ENCODE data around the gene SLC19A2.

SLC19A2 gene

DNA sequence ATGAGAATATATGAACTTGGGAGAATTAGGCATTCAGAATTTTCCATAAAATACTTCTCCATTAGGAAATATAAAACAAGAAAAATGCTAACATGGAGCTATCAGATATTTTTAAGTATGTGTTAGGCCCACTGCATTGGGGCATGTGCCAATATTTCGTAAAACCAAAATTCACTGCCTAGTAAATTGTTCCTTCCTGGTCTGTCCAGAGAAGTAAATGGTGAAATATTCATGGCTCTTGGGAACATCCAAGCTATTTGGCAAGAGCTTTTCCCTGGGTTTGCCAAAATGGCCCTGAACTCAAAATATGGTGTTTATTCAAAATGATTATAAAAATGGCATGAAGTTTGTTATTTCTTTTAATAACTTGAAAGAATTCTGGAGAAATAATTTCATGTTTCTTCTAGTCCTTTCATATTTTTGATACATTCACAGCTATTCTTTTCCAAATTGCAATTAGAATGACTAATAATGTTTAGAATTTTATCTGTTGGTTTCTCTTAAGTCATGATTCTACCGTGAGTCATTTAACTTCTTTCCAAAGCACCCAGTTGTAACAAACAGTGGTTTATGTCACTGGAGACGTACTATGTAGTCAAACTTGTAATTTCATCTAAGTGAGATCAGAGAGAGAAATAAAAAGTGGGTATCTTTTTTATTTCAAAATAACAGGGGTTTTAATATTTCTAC is 25.7 kb upstream of the SLC19A2 start:
- no peak overlapping the region for H3K9ac ChIP-seq (ENCODE audit: low read depth, low read length)
- H3K9me3 ChIP-seq (ENCODE audit: insufficient read depth, low read length, severe bottlenecking): no peaks in the 10 kb centered on the region
- no peak for ATAC-seq (ENCODE audit: insufficient read depth, low read depth)
- no peaks in the 10 kb centered on the region for H4K20me1 ChIP-seq (ENCODE audit: insufficient read depth, low read length)
- H3K4me3 ChIP-seq (ENCODE audit: low read depth in 1 of 2, low read length in 2 of 2): no peak overlapping the region
- peaks cover 13% of the 10 kb centered on the region for H3K4me1 ChIP-seq (ENCODE audit: insufficient read depth, low read length)
- no peaks in the 10 kb centered on the region for H3K36me3 ChIP-seq (ENCODE audit: insufficient read depth, low read length)
- no peak overlapping the region for H3K4me2 ChIP-seq (ENCODE audit: insufficient read depth, low read length)
- TF ChIP-seq, protein P1, sequence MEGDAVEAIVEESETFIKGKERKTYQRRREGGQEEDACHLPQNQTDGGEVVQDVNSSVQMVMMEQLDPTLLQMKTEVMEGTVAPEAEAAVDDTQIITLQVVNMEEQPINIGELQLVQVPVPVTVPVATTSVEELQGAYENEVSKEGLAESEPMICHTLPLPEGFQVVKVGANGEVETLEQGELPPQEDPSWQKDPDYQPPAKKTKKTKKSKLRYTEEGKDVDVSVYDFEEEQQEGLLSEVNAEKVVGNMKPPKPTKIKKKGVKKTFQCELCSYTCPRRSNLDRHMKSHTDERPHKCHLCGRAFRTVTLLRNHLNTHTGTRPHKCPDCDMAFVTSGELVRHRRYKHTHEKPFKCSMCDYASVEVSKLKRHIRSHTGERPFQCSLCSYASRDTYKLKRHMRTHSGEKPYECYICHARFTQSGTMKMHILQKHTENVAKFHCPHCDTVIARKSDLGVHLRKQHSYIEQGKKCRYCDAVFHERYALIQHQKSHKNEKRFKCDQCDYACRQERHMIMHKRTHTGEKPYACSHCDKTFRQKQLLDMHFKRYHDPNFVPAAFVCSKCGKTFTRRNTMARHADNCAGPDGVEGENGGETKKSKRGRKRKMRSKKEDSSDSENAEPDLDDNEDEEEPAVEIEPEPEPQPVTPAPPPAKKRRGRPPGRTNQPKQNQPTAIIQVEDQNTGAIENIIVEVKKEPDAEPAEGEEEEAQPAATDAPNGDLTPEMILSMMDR (IDR thresholded peaks at IDR 0.05; ENCODE audit: borderline replicate concordance, extremely low read depth, low read length, poor library complexity, severe bottlenecking): no peak
- no peak for TF ChIP-seq EZH2 (IDR thresholded peaks at IDR 0.05; ENCODE audit: borderline replicate concordance, low read depth, low read length, severe bottlenecking)
- H3K79me2 ChIP-seq (ENCODE audit: insufficient read depth, low read length): no peaks in the 10 kb centered on the region
- no peak overlapping the region for H3K27ac ChIP-seq (ENCODE audit: low read length)
- no peaks in the 10 kb centered on the region for H3K27me3 ChIP-seq (ENCODE audit: insufficient read depth, low read length, poor library complexity)
- no peak for DNase-seq
- no peak overlapping the region for H2AFZ ChIP-seq (ENCODE audit: low read depth, low read length)

DNA sequence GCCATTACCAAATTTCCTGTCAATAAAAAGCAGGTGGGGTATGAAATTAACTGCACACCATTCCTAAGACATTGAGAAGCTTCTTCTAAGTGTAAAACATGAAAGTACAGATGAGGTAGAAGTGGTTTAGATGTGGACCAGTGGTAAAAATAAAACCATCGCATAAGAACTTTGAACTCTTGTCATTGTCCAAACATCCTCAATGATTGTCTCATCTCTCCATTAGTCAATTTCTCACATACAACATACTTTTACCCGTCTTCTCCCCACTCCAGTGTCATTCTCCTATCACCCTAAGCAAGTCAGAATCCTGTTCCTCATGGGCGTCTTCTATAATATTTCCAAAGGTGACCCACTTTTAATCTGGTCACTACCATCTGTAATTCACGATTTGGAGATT is 24.3 kb upstream of the SLC19A2 start:
- Histone ChIP-seq H2AFZ (ENCODE audit: low read depth, low read length) (no peak overlapping the region), H3K79me2 (ENCODE audit: insufficient read depth, low read length) (no peaks in the 10 kb centered on the region), H3K4me2 (ENCODE audit: insufficient read depth, low read length) (no peak overlapping the region), H3K9me3 (ENCODE audit: insufficient read depth, low read length, severe bottlenecking) (no peaks in the 10 kb centered on the region), H3K9ac (ENCODE audit: low read depth, low read length) (no peak overlapping the region), H4K20me1 (ENCODE audit: insufficient read depth, low read length) (no peaks in the 10 kb centered on the region), H3K4me1 (ENCODE audit: insufficient read depth, low read length) (peaks cover 13% of the 10 kb centered on the region), H3K27ac (ENCODE audit: low read length) (no peak overlapping the region), H3K4me3 (ENCODE audit: low read depth in 1 of 2, low read length in 2 of 2) (no peak overlapping the region), H3K27me3 (ENCODE audit: insufficient read depth, low read length, poor library complexity) (no peaks in the 10 kb centered on the region), H3K36me3 (ENCODE audit: insufficient read depth, low read length) (no peaks in the 10 kb centered on the region)
- ATAC-seq (ENCODE audit: insufficient read depth, low read depth) (no peak), DNase-seq (no peak)
- no peak for TF ChIP-seq EZH2 (IDR thresholded peaks at IDR 0.05; ENCODE audit: borderline replicate concordance, low read depth, low read length, severe bottlenecking)
- TF ChIP-seq, protein P1 (IDR thresholded peaks at IDR 0.05; ENCODE audit: borderline replicate concordance, extremely low read depth, low read length, poor library complexity, severe bottlenecking): no peak

DNA sequence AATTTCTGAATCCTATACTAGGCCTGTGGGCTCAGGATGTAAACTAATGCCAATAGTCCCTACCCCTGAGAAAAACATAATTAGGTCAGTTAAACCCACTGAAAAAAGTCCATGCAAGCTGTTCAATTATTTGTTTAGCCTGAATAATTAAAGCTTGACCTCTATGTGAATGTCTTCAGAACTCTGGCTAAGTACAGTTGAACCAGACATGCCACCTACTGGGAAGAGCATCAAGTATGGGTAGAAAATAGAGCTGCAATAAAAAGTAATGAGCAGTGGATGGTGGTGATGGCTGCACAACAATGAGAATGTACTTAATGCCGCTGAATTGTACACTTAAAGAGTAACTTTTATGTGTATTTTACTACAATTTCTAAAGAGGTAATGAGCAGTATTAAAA is 23.6 kb upstream of the SLC19A2 start:
- H3K4me3 ChIP-seq (ENCODE audit: low read depth in 1 of 2, low read length in 2 of 2): no peak overlapping the region
- H3K79me2 ChIP-seq (ENCODE audit: insufficient read depth, low read length): no peaks in the 10 kb centered on the region
- H3K36me3 ChIP-seq (ENCODE audit: insufficient read depth, low read length): no peaks in the 10 kb centered on the region
- no peaks in the 10 kb centered on the region for H3K27me3 ChIP-seq (ENCODE audit: insufficient read depth, low read length, poor library complexity)
- H3K27ac ChIP-seq (ENCODE audit: low read length): no peak overlapping the region
- no peaks in the 10 kb centered on the region for H4K20me1 ChIP-seq (ENCODE audit: insufficient read depth, low read length)
- TF ChIP-seq, protein P1 (IDR thresholded peaks at IDR 0.05; ENCODE audit: borderline replicate concordance, extremely low read depth, low read length, poor library complexity, severe bottlenecking): no peak
- TF ChIP-seq EZH2 (IDR thresholded peaks at IDR 0.05; ENCODE audit: borderline replicate concordance, low read depth, low read length, severe bottlenecking): no peak
- no peak overlapping the region for H3K4me2 ChIP-seq (ENCODE audit: insufficient read depth, low read length)
- no peak overlapping the region for H2AFZ ChIP-seq (ENCODE audit: low read depth, low read length)
- H3K9me3 ChIP-seq (ENCODE audit: insufficient read depth, low read length, severe bottlenecking): no peaks in the 10 kb centered on the region
- no peak overlapping the region for H3K9ac ChIP-seq (ENCODE audit: low read depth, low read length)
- DNase-seq (no peak), ATAC-seq (ENCODE audit: insufficient read depth, low read depth) (no peak)
- peaks cover 13% of the 10 kb centered on the region for H3K4me1 ChIP-seq (ENCODE audit: insufficient read depth, low read length)

Data from DND-41 (cell line).